Raji (cell line): ENCODE measurements around the gene FGD5.

Experiments
- POLR2A ChIP-seq: IDR thresholded peaks from 2 replicates; pipeline ENCODE4 v1.6.1; 2011; ENCODE audit warnings: low read depth, low read length, control low read depth; ENCODE audit not compliant: insufficient read depth

FGD5 gene

DNA sequence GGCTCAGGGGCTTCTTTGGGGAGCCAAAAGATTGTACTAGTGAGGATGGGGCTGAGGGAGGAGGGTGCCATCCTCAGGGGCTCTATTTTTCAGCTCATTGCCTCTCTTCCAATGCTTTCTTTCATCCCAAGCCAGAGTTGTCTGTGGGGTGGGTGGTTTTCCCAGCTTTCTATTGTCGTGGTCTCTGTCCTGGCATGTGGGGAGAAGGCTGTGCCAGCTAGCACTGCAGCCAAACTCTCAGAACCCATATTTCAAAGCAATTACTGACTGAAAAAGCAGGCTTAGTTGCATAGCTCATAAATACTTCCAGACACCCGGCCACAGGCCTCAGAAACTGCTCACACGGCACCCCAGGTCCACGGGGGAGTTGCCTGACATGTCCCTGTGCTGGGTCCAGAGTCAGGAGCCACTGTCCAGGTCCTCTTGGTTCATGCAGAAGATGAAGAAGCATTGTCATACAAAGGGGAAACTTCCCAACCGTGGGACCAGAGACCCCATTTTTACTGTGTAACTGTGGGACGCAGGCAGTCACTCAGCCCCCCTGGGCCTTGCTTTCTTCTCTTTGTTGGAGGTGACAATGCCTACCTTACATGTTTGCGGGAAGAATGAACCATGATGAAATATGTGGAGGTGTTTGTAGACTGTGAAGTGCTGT is 27.6 kb downstream of the FGD5 start:
- TF ChIP-seq POLR2A: no peak

DNA sequence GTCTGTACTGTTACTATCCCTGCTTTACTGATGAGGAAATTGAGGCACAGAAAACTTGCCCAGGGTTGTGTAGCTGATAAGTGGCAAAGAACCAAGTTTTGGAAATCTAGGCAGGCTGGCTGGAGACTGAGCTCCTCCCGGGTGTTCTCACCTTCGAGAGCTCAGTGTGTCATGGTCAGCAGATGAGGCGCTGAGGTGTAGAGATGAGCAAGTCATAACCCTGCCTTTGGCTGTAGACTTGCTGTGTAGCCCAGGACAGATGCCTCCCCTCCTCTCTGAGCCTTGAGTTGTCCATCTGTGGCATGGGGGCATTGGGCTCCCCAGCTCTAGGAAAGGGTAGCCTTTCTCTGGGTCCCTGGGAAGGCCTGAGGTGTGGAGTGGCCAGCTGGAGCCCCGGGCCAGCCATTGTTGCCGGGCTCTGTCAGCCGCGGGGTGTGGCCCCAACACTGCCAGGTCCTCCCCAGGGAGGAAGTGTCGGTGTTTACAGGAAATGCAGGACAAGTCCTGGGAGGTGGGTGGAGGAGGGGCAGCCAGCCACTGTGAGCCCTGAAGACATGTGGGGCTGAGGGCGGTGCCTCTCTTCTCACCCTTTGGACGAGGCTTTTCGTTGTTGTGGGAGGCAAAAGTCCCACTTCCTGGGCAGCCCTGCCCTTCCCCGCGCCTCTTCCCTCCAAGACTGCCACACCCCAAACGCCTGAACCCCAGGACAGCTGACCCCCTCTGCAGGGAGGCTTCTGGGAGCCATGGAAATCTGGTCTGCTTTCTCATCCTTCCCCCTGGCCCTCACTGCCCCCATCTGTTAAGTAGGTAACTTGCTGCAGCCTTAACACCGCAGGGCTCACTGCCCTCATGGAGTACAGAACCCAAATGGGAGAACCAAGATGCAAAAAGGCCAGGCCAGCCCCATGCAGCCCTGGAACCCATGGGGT is 29.1 kb downstream of the FGD5 start:
- no peak for TF ChIP-seq POLR2A

GRCh38 chr3:14848906-14849305 is 30.1 kb downstream of the FGD5 start:
- TF ChIP-seq POLR2A: no peak

GRCh38 chr3:14849638-14850230 is 31.0 kb downstream of the FGD5 start:
- TF ChIP-seq POLR2A: no peak

GRCh38 chr3:14852058-14852594 is 33.4 kb downstream of the FGD5 start:
- no peak for TF ChIP-seq POLR2A

GRCh38 chr3:14852717-14853116 is 34.0 kb downstream of the FGD5 start:
- TF ChIP-seq POLR2A: no peak

DNA sequence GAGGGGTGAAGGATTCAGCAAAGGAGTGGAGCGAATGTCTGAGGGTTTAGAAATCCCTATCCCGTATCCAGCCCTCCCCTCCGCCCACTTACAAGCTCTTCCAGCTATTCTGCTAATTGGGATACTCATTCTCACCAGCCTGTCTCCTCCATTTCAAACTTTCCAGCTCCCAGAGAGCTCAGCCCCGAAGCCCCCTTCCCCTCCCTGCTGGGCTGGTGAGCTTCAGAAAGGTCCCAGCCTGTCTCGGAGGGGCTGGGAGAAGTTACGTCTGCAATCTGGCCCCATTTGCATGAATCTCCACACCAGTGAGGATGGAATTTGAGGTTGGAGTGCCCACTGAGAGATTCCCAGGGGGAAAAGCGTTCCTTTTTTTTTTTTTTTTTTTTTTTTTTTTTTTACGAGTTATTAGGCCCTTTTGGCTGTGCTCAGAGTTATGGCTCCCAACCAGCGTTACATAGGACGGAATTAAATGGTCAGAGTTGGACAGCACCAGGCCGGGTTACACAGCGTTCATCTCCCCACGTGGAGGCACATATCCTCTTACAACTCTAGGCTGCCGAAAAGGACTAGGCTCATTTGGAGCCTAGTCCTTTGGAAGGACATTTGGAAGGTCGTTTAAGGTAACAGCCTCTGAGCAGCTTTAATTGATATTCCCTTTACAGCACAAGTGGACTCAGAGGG is 34.6 kb downstream of the FGD5 start:
- no peak for TF ChIP-seq POLR2A

- no peak for TF ChIP-seq POLR2A
Measured at GRCh38 chr3:14857506-14857905, 38.7 kb downstream of the FGD5 start.

DNA sequence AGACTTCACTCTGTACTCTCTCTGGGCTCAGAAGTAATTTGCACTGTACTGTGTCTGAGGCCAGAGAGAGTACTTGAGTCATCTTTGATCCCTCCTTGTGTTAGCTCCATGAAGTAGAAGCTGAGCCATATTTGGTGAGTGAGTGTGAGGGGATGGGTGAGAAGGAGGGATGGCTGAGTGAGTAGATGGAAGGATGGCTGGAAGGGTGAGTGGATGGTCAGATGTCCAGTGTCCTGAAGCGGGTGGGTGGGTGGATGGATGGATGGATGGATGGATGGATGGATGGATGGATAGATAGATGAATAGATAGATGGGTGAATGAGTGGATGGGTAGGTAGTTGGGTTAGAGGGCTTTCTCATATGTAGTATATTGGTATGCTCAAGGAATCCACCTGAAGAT is 39.3 kb downstream of the FGD5 start:
- no peak for TF ChIP-seq POLR2A

DNA sequence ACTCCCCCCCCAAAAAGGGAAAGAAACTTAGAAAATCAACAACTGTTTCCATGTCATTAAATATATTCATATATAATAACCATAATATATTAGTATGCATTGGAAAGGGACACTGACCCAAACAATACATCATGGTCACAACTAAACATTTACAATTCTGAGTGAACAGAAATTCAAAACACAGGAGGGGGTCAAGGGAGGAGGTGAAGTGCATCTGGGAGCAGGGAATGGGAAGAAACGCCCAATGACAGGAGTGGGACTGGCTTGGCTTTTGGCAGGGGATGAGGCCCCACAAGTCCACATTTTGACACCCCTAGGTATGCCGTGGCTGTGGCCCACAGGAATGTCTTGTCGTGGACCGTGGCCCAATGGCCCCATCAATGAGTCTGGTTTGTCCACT is 41.1 kb downstream of the FGD5 start:
- TF ChIP-seq POLR2A: no peak

DNA sequence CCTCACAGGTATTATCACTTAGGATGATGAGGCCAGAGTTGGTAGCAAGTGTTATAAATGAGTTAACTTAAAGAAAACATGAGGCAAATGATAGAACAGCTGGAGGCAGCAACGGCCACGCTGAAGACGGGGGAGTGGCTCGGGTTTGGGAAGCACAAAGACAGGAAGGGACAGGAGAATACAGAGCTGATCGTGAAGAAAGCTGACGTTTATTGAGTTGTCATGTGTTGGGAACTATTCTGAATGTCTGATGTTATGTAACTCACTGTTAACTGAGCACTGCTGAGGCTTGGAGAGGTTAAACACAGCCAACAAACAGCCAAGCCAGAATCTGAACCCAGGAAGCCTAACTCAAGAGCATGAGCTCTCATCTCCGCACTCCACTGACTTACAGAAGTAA is 42.3 kb downstream of the FGD5 start:
- TF ChIP-seq POLR2A: no peak

- no peak for TF ChIP-seq POLR2A
Measured at GRCh38 chr3:14861446-14862302, 42.9 kb downstream of the FGD5 start.

- no peak for TF ChIP-seq POLR2A
Measured at GRCh38 chr3:14862303-14862660, 43.5 kb downstream of the FGD5 start.

GRCh38 chr3:14862661-14863230 is 44.0 kb downstream of the FGD5 start:
- no peak for TF ChIP-seq POLR2A
